ENCODE measurements around the gene PTGIS. TPM values are rescaled to one million over a fixed set of nuclear protein-coding genes. Genes with fewer than 3 reads are reported as not detected.

Gene PTGIS
- total RNA-seq, 1 donor from 2014 or later, result not detected

DNA sequence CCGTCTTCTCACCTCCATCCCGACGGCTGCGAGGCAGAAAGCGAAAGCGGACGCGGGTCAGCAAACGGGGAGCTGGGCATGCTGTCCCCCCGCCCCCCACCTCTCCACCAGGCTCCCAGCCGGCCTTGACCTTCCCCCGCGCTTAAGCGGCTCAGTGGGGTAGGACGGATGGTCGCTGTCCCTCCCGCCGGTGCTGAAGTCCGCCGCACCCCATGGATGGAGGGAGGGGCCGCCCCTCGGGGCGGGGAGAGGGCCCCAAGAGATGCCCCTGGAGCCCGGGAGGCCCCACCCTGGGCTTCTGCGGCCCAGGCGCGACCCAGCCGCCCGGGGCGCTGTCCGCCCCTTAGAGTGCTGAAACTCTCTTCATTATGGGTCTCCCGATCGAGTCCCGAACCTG, 85.3 kb downstream of the PTGIS start, which contains the start of gene KCNB1:
Gene KCNB1, minus strand, starts transcription at position 48 of the 397 bp plus-strand sequence. CDS start 188 bp downstream, outside the sequence.
- TF ChIP-seq, protein P1, sequence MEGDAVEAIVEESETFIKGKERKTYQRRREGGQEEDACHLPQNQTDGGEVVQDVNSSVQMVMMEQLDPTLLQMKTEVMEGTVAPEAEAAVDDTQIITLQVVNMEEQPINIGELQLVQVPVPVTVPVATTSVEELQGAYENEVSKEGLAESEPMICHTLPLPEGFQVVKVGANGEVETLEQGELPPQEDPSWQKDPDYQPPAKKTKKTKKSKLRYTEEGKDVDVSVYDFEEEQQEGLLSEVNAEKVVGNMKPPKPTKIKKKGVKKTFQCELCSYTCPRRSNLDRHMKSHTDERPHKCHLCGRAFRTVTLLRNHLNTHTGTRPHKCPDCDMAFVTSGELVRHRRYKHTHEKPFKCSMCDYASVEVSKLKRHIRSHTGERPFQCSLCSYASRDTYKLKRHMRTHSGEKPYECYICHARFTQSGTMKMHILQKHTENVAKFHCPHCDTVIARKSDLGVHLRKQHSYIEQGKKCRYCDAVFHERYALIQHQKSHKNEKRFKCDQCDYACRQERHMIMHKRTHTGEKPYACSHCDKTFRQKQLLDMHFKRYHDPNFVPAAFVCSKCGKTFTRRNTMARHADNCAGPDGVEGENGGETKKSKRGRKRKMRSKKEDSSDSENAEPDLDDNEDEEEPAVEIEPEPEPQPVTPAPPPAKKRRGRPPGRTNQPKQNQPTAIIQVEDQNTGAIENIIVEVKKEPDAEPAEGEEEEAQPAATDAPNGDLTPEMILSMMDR (conservative IDR thresholded peaks at IDR 0.05; ENCODE audit: low read depth, low read length), result no peak
- DNase-seq (ENCODE audit: low read depth), result no peak
- H3K4me3 ChIP-seq (ENCODE audit: low read depth, low read length), result peak within 1 kb of the TSS; percentile 16

DNA sequence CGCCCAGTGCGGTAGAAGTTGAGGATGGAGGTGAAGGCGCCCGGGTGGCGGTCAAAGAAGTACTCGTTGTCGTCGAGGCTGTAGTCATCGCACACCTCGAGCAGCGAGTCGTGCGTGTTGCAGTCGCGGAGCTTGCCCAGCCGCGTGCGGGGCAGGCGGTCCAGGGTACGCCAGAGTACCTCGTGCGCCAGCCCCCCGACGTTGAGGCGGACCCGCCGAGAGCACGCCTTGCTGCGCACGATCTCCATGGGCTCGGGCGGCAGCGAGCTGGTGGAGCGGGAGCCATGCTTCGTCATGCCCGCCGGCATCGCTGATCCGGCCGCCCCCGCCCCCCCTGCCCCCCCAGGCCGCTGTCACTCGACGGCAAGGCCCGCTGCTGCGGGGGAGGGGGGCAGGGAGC, 85.8 kb downstream of the PTGIS start:
- TF ChIP-seq, protein P1 (conservative IDR thresholded peaks at IDR 0.05; ENCODE audit: low read depth, low read length), result no peak
- no peak for DNase-seq (ENCODE audit: low read depth)
- H3K4me3 ChIP-seq (ENCODE audit: low read depth, low read length), result no peak overlapping the region

DNA sequence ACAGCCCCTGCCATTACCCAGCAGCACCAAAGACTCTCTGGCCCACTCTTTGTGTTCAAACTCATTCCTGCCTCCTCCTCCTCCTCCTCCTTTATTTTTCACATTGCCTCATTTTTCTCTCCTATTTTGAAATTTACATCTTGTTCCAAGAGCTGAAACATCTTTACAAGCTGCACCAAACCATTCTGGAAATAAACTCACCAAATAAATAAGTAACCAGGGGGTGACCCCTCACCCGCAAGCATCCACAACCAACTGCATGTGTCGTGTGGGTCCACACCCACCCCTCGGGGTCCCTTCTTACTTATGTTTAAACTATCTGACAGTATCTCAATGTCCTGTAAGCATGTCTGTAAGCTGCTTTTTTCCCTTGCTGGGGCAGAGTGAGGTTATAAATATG, 86.8 kb downstream of the PTGIS start:
- no peak for DNase-seq (ENCODE audit: low read depth)
- TF ChIP-seq, protein P1 (conservative IDR thresholded peaks at IDR 0.05; ENCODE audit: low read depth, low read length), result no peak
- no peak overlapping the region for H3K4me3 ChIP-seq (ENCODE audit: low read depth, low read length)

DNA sequence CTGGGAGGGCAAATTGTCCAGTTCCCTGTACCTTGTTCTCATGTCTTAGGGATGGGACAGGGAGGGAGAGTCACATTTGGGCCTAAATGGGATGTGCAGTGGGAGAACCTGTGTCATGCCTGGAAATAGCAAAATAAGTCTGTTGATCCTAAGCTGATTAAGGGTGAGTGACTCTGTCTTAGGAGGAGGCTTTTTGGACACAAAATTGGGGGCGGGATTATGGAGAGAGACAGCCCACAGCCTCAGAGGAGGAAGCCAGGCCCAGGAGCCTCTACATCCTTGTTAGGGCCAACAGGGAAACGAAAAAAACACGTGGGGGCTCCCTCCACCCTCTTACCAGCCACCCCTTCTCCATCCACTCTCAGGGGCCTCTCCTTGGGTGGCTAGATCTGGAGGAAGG, 87.7 kb downstream of the PTGIS start:
- no peak overlapping the region for H3K4me3 ChIP-seq (ENCODE audit: low read depth, low read length)
- TF ChIP-seq, protein P1 (conservative IDR thresholded peaks at IDR 0.05; ENCODE audit: low read depth, low read length), result no peak
- DNase-seq (ENCODE audit: low read depth), result no peak

DNA sequence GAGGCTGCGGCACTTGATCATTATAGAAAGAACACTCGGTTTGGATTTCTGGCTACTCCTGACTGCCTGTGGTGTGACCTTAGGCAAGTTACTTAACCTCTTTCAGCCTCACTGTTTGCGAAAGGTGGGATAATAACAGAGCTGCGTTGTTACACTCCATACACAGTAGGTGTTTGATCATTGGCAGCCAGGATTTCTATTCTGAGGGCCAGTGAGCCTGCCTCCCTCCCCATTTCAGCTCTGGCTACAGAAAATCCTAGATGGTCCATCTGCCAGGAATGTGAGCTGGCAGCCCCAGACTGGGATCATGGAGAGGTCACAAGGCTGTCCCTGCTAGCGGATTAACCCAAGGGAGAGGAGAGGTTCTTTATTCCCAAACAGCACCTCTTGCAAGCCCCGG, 88.2 kb downstream of the PTGIS start:
- no peak for DNase-seq (ENCODE audit: low read depth)

DNA sequence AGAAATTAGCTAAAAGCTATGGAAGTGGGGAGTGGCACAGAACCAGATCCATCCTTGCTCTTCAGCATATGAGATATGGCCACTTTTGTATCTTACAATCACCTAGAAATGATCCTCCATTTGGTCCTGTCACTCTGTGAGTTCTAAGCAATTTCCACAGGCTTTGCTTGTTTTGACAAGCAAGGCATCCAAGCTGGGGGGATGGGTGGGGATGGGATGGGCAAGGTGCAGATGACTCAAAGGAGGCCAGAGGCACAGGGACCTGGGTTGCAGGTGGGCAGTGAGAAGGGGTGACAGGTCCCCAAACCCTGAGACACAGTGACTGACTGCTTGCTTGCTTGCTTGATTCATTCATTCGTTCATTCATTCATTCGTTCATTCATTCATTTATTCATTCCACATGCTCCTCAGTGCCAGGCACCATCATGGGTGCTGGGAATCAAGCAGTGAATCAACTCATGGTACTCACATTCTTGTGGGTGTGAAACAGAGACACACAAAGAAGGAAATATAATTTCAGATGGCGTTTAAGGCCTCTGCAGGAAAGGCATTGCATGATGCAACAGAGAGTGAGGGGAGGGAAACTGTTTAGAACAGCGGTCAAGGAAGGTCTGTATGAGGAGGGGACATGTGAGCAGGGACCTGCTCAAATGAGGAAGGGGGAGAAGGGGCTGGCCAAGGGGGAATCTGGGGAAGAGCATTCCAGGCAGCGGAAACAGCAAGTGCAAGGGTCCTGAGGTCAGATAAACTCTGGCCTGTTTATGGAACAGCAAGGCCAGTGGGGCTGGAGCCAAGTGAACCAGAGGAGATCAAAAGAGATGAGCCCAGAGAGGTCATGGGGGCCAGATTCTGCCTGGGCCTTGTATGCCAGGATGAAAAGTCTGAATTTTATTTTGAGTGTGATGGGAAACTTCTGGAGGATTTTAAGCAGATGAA, 88.9 kb downstream of the PTGIS start:
- TF ChIP-seq, protein P1 (conservative IDR thresholded peaks at IDR 0.05; ENCODE audit: low read depth, low read length), result no peak
- no peak overlapping the region for H3K4me3 ChIP-seq (ENCODE audit: low read depth, low read length)
- no peak for DNase-seq (ENCODE audit: low read depth)

More for the DNA sequence above, 88.2 kb downstream of the PTGIS start:
- TF ChIP-seq, protein P1 (conservative IDR thresholded peaks at IDR 0.05; ENCODE audit: low read depth, low read length), result no peak
- no peak overlapping the region for H3K4me3 ChIP-seq (ENCODE audit: low read depth, low read length)

All from epithelial cell of proximal tubule (primary cell).